Upper lobe of left lung (tissue), 6 donors: ENCODE measurements around the gene MYH4. TPM values are rescaled to one million over a fixed set of nuclear protein-coding genes. Genes with fewer than 3 reads are reported as not detected.

Experiments used
- ATAC-seq, 2 donors: fragments of 200-7000 bp; cut with Tn5 transposase; one replicate each; pipeline ENCODE4 v1.9.1; 2022; ENCODE audit warnings: mild to moderate bottlenecking in 2 of 2, moderate library complexity in 2 of 2; ENCODE audit not compliant: low FRiP score in 2 of 2
- DNase-seq, 2 donors: peaks; one replicate each; pipeline ENCODE4 v3.0.0-alpha.2; 2019 to 2020
- H3K27ac ChIP-seq, 4 donors: fragments of 200-600 bp; sonication (generic); one replicate each; pipeline ENCODE4 v1.5.1; 2016 to 2019
- H3K27me3 ChIP-seq, 4 donors: fragments of 200-600 bp; sonication (generic); one replicate each; pipeline ENCODE4 v1.5.1; 2017 to 2019
- H3K36me3 ChIP-seq, 4 donors: fragments of 200-600 bp; sonication (generic); one replicate each; pipeline ENCODE4 v1.5.1; 2016 to 2019
- H3K4me1 ChIP-seq, 4 donors: fragments of 200-600 bp; sonication (generic); one replicate each; pipeline ENCODE4 v1.5.1; 2018 to 2019
- H3K4me3 ChIP-seq, 4 donors: fragments of 200-600 bp; sonication (generic); one replicate each; pipeline ENCODE4 v1.5.1; 2017 to 2019; ENCODE audit warnings: mild to moderate bottlenecking in 2 of 4, moderate library complexity in 1 of 4
- H3K9me3 ChIP-seq, 4 donors: fragments of 200-600 bp; sonication (generic); one replicate each; pipeline ENCODE4 v1.5.1; 2018 to 2019
- EP300 ChIP-seq, 4 donors: sonication (generic); formaldehyde crosslinking; IDR thresholded peaks; one replicate each; pipeline ENCODE4 v1.5.1; 2017; ENCODE audit warnings: antibody characterized with exemption in 4 of 4, control low read depth in 2 of 4
- POLR2A ChIP-seq, 4 donors: fragments of 450-650 bp; IDR thresholded peaks; one replicate each; pipeline ENCODE4 v1.5.1; 2016 to 2017; ENCODE audit warnings: antibody characterized with exemption in 4 of 4, mild to moderate bottlenecking in 2 of 4
- POLR2AphosphoS5 ChIP-seq, 2 donors: sonication (generic); formaldehyde crosslinking; IDR thresholded peaks; one replicate each; pipeline ENCODE4 v1.5.1; 2017; ENCODE audit warnings: antibody characterized with exemption in 2 of 2
- WGBS, 2 donors: methylation state at CpG; one replicate each; pipeline ENCODE4 v1.1.5; 2017 to 2018; 5-methylcytosine and 5-hydroxymethylcytosine counted together
- total RNA-seq, 6 donors: library from RNA; depleted of rRNA in 4 of 6; stranded (reverse); fragments of >200 nt in 4 of 6; gene quantifications; one replicate each; pipeline versions ENCODE4 v1.1.0 to v1.2.1, GENCODE V29; 2016 to 2021
- TF ChIP-seq, protein P1 (sequence below), 6 experiments: fragments of 450-650 bp in 4 of 6; fragments of 200-600 bp in 2 of 6; sonication (generic) in 2 of 6; IDR thresholded peaks; one replicate each; pipeline ENCODE4 v1.5.1; 2016 to 2019; ENCODE audit warnings: antibody characterized with exemption in 6 of 6
- donor health status: DM: no; HTN: no; CAD: no; lungs with moderate emphysema.
- donor health status: DM: no; HTN: yes; CAD: no; lungs with severe emphysema.

MYH4 gene
- total RNA-seq, 6 donors from 2014 or later: not detected

DNA sequence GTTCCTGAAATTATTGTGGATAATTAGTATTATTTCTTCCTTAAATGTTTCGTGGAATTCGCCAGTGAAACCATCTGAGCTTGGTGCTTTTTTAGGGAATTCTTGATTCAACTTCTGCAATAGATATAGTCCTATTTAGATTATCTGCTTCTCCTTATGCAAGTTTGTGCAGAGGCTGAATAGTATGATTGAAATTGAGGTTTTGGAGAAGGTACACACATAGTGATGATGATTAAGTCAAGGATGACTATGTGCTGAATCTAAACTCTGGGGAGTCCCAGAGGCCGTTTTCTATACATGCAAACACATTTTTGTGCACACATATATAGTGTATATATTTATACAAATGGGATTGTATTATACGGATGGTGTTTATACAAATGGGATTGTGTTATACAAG lies 5.2 kb upstream of the MYH4 start:
- no peaks in the 10 kb centered on the region for H3K27me3 ChIP-seq
- DNase-seq (no peak), ATAC-seq (no peak)
- no peak overlapping the region for H3K4me3 ChIP-seq
- 70 to 78% methylated on average over 4 of the region's 4 CpGs for WGBS, 2 donors
- H3K36me3 ChIP-seq: no peaks in the 10 kb centered on the region
- no peaks in the 10 kb centered on the region for H3K4me1 ChIP-seq
- TF ChIP-seq, protein P1, sequence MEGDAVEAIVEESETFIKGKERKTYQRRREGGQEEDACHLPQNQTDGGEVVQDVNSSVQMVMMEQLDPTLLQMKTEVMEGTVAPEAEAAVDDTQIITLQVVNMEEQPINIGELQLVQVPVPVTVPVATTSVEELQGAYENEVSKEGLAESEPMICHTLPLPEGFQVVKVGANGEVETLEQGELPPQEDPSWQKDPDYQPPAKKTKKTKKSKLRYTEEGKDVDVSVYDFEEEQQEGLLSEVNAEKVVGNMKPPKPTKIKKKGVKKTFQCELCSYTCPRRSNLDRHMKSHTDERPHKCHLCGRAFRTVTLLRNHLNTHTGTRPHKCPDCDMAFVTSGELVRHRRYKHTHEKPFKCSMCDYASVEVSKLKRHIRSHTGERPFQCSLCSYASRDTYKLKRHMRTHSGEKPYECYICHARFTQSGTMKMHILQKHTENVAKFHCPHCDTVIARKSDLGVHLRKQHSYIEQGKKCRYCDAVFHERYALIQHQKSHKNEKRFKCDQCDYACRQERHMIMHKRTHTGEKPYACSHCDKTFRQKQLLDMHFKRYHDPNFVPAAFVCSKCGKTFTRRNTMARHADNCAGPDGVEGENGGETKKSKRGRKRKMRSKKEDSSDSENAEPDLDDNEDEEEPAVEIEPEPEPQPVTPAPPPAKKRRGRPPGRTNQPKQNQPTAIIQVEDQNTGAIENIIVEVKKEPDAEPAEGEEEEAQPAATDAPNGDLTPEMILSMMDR (IDR thresholded peaks at IDR 0.05): no peak
- TF ChIP-seq POLR2AphosphoS5 (IDR thresholded peaks at IDR 0.05): no peak
- no peak for TF ChIP-seq EP300 (IDR thresholded peaks at IDR 0.05)
- no peak for TF ChIP-seq POLR2A (IDR thresholded peaks at IDR 0.05)
- H3K9me3 ChIP-seq: no peaks in the 10 kb centered on the region
- no peak overlapping the region for H3K27ac ChIP-seq

GRCh38 chr17:10471858-10472257 lies 2.5 kb upstream of the MYH4 start:
- no peak overlapping the region for H3K27ac ChIP-seq
- H3K27me3 ChIP-seq: no peaks in the 10 kb centered on the region
- WGBS, 2 donors: 96 to 100% methylated on average over 1 of the region's 1 CpG
- no peak overlapping the region for H3K4me3 ChIP-seq
- no peaks in the 10 kb centered on the region for H3K9me3 ChIP-seq
- ATAC-seq (no peak), DNase-seq (no peak)
- no peaks in the 10 kb centered on the region for H3K4me1 ChIP-seq
- TF ChIP-seq POLR2AphosphoS5 (IDR thresholded peaks at IDR 0.05) (no peak), EP300 (IDR thresholded peaks at IDR 0.05) (no peak), POLR2A (IDR thresholded peaks at IDR 0.05) (no peak)
- TF ChIP-seq, protein P1 (IDR thresholded peaks at IDR 0.05): no peak
- H3K36me3 ChIP-seq: no peaks in the 10 kb centered on the region

GRCh38 chr17:10463402-10463801 lies 6.0 kb downstream of the MYH4 start:
- Histone ChIP-seq H3K36me3 (no peaks in the 10 kb centered on the region), H3K4me1 (no peaks in the 10 kb centered on the region), H3K27me3 (no peaks in the 10 kb centered on the region), H3K27ac (no peak overlapping the region), H3K4me3 (no peak overlapping the region), H3K9me3 (no peaks in the 10 kb centered on the region)
- 62 to 70% methylated on average over 4 of the region's 4 CpGs for WGBS, 2 donors
- no peak for DNase-seq
- no peak for ATAC-seq
- no peak for TF ChIP-seq POLR2A (IDR thresholded peaks at IDR 0.05)
- no peak for TF ChIP-seq POLR2AphosphoS5 (IDR thresholded peaks at IDR 0.05)
- no peak for TF ChIP-seq EP300 (IDR thresholded peaks at IDR 0.05)
- TF ChIP-seq, protein P1 (IDR thresholded peaks at IDR 0.05): no peak

DNA sequence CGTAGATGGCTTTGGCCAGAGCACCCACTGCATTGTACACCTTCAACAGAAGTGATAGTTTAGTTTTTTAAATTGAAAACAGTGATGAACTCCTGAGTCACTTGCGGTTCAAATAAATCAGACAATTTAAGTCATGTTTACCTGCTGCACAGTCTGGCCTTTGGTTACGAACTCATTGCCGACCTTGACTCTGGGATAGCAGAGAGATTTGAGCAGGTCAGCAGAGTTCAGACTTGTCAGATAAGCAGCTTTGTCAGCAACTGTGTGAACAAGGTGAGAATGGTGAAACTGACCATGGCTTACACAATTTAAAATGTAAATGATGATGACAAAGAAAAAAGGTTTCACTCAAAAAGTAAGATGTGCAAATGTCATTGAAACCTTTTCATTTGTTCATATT lies 9.3 kb downstream of the MYH4 start:
- Histone ChIP-seq H3K36me3 (no peaks in the 10 kb centered on the region), H3K27me3 (no peaks in the 10 kb centered on the region), H3K4me1 (no peaks in the 10 kb centered on the region), H3K9me3 (no peaks in the 10 kb centered on the region), H3K27ac (no peak overlapping the region), H3K4me3 (no peak overlapping the region)
- ATAC-seq (no peak), DNase-seq (no peak)
- TF ChIP-seq, protein P1 (IDR thresholded peaks at IDR 0.05): no peak
- no peak for TF ChIP-seq POLR2A (IDR thresholded peaks at IDR 0.05)
- TF ChIP-seq POLR2AphosphoS5 (IDR thresholded peaks at IDR 0.05): no peak
- no peak for TF ChIP-seq EP300 (IDR thresholded peaks at IDR 0.05)
- 68 to 83% methylated on average over 4 of the region's 4 CpGs for WGBS, 2 donors

DNA sequence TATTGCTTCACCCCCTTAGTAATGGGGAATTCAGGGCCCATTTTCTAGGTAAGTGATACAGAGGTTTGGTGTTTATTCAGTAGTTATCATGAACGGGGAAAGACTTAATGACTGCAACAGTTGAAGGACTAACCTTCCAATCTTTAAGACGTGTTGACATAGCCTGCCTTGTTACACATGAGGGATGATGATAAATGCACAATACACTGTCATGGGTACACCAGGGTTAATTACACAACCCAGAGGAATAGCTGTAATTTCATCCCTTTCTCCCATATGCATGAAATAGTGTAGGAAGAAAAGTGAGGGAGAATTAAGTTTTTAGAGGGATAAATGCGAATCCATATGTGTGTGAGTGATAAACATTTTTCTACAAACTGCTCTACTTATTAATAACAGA lies 10.7 kb downstream of the MYH4 start:
- H3K4me1 ChIP-seq: no peaks in the 10 kb centered on the region
- TF ChIP-seq POLR2A (IDR thresholded peaks at IDR 0.05): no peak
- no peak for TF ChIP-seq POLR2AphosphoS5 (IDR thresholded peaks at IDR 0.05)
- TF ChIP-seq, protein P1 (IDR thresholded peaks at IDR 0.05): no peak
- TF ChIP-seq EP300 (IDR thresholded peaks at IDR 0.05): no peak
- DNase-seq: no peak
- no peaks in the 10 kb centered on the region for H3K27me3 ChIP-seq
- ATAC-seq: no peak
- no peak overlapping the region for H3K4me3 ChIP-seq
- WGBS, 2 donors: 46 to 50% methylated on average over 3 of the region's 3 CpGs
- no peaks in the 10 kb centered on the region for H3K36me3 ChIP-seq
- H3K9me3 ChIP-seq: no peaks in the 10 kb centered on the region
- no peak overlapping the region for H3K27ac ChIP-seq
